Dermis lymphatic vessel endothelial cell (primary cell): Measurements from ENCODE around the gene TEC. TPM values are rescaled to one million over a fixed set of nuclear protein-coding genes. Genes with fewer than 3 reads are reported as not detected.

Source experiments
- total RNA-seq: library from RNA; depleted of rRNA; stranded (reverse); fragments of >200 nt; gene quantifications from 2 replicates; pipeline ENCODE4 v1.2.1, GENCODE V29; 2014

Gene TEC
- total RNA-seq = 0.95 and 1.6 TPM in 2 replicates

DNA sequence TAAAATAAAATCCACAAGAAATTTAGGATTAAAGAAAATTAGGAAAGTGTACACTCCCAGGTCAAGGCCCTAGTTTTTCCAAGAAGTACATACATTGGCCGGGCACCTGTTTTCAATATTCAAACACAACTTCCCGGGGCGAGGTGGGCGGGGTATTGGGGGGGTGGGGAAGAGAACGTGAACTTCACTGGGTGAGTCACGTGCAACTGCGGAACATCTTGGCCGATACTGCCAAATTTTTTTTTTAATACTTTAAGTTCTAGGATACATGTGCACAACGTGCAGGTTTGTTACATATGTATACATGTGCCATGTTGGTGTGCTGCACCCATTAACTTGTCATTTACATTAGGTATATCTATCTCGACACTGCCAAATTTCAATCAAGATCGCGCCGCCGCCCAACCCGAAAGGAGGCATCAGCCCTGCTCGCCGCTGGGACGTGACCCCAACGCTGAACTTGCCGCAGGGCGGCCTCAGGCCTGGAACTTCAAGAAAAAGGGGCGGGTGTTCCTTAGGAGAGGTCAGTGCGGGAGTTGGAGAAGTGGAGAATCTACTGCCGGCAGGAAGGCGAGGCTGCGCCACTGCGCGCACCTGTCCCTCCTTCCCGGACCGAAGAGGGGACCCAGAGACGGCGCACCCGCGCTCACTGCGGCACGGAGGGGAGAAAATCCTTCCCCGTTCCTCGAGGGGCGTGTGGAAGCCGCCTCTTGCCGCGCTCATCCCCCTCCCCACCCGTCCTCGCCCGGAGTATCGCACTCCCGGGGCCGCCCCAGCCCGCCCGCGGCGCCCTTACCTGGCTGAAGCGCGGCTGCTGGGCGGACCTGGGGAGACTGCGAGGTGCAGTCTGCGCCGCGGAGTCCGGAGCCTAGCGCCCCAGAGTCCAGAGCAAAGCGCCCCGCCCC is at the start of gene TEC:
TSS of gene TEC (minus strand) at position 883 of the 905 bp plus-strand sequence. CDS start 41,224 bp downstream, outside the sequence.

DNA sequence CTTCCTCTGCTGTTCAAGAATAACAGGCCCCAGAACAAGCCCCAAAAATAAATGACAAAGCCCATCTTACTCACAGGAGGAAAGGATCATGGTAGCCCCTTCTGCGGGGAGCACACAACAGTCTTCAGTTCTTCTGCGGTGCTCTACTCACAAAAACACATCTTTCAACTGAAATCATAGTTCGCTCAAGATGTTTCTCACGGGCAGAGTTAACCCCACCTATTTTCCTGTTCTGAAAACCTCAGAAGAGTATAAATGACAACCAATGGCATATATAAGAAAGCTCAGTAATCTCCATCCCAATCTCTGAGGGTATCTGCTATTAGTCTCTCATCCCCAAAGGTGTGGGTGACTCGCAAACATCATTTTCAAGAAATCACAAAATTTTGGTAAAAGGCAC is 135.6 kb downstream of the TEC start, which contains the start of gene TXK:
TSS of gene TXK (minus strand) at position 170 of the 400 bp plus-strand sequence. CDS start at position 90, 80 bp downstream.

Other genes starting within 250 kb of the TEC start
- gene TXK, start 135.6 kb downstream of the TEC start, total RNA-seq = 0.09 and 0.11 TPM in 2 replicates
- gene SLAIN2, start 71.7 kb upstream of the TEC start, total RNA-seq = 20.6 and 20.7 TPM in 2 replicates
- gene SLC10A4, start 213.5 kb upstream of the TEC start, total RNA-seq = 0.09 and 0.11 TPM in 2 replicates
- not detected in 2 replicates for gene ZAR1, start 220.4 kb upstream of the TEC start, total RNA-seq